Left ventricle myocardium superior (tissue), 1 donor: ENCODE data around the gene TPPP3. TPM values are rescaled to one million over a fixed set of nuclear protein-coding genes. Genes with fewer than 3 reads are reported as not detected.
A peak's percentile ranks its signal among the peaks of the same experiment; 100 is the strongest.
"Not testable (repeated sequence)": the region's sequence is repeated elsewhere in the genome, so short reads cannot be mapped to it uniquely, and the experiment has no call there.

Source experiments
- ATAC-seq: fragments of 200-7000 bp; cut with Tn5 transposase; one replicate; pipeline ENCODE4 v1.9.1; 2020; ENCODE audit warnings: mild to moderate bottlenecking, moderate library complexity
- DNase-seq: peaks from one replicate; pipeline ENCODE4 v3.0.0-alpha.2; 2020
- intact Hi-C: fragments of 100-400 bp; cut with micrococcal nuclease; formaldehyde crosslinking; loops from one replicate; pipeline ENCODE4 v1.11.0; 2022
- total RNA-seq: library from RNA; stranded (reverse); fragmentation: NEBNext Ultra II Directional; extraction: Animal tissue kit (Norgen Biotek cat#: 25700); gene quantifications from one replicate; pipeline ENCODE4 v1.2.1, GENCODE V29; 2021
- donor health status: DM: no; HTN: yes; CAD: no; lungs with severe emphysema.

The TPPP3 gene
- total RNA-seq, 1 donor from 2014 or later = 8.9 TPM

- DNase-seq (peak; percentile 63), ATAC-seq (peak; percentile 5)
- intact Hi-C loops = no loop called here
Observed at GRCh38 chr16:67394155-67395104, 1.1 kb upstream of the TPPP3 start.

GRCh38 chr16:67393788-67394154 is 473 bp upstream of the TPPP3 start:
- peak; percentile 1 for ATAC-seq
- DNase-seq = peak; percentile 36
- intact Hi-C loops = no loop called here

GRCh38 chr16:67392301-67393059 is 818 bp downstream of the TPPP3 start:
- no peak for ATAC-seq
- intact Hi-C loops = no loop called here
- no peak for DNase-seq

- no peak for ATAC-seq
Observed at GRCh38 chr16:67391424-67392300, 1.6 kb downstream of the TPPP3 start.

GRCh38 chr16:67390816-67391423 is 2.4 kb downstream of the TPPP3 start:
- DNase-seq = no peak
- ATAC-seq = no peak
- intact Hi-C loops = no loop called here

More at GRCh38 chr16:67391424-67392300, 1.6 kb downstream of the TPPP3 start:
- DNase-seq = peak; percentile 46
- intact Hi-C loops = no loop called here

GRCh38 chr16:67389911-67390815 is 3.1 kb downstream of the TPPP3 start:
- intact Hi-C loops = no loop called here
- peak; percentile 66 for DNase-seq
- peak; percentile 6 for ATAC-seq

GRCh38 chr16:67388591-67388990 is 4.7 kb downstream of the TPPP3 start:
- ATAC-seq (no peak), DNase-seq (no peak)
- intact Hi-C loops = no loop called here

- no peak for ATAC-seq
- no peak for DNase-seq
- intact Hi-C loops = no loop called here
Observed at GRCh38 chr16:67388191-67388590, 5.1 kb downstream of the TPPP3 start.

- intact Hi-C loops = no loop called here
- DNase-seq = no peak
- ATAC-seq = no peak
Observed at GRCh38 chr16:67387479-67388079, 5.7 kb downstream of the TPPP3 start.

- intact Hi-C loops = no loop called here
- DNase-seq (no peak), ATAC-seq (no peak)
Observed at GRCh38 chr16:67386861-67387455, 6.3 kb downstream of the TPPP3 start.

- no peak for DNase-seq
- ATAC-seq = peak; percentile 33
- intact Hi-C loops = no loop called here
Observed at GRCh38 chr16:67384778-67385510, 8.4 kb downstream of the TPPP3 start.

- DNase-seq (no peak), ATAC-seq (no peak)
- intact Hi-C loops = no loop called here
Observed at GRCh38 chr16:67383284-67383683, 10.0 kb downstream of the TPPP3 start.

- no peak for DNase-seq
- intact Hi-C loops = no loop called here
- no peak for ATAC-seq
Observed at GRCh38 chr16:67378642-67379041, 14.7 kb downstream of the TPPP3 start.

GRCh38 chr16:67376012-67376411 is 17.3 kb downstream of the TPPP3 start:
- intact Hi-C loops, ATAC-seq, DNase-seq: not testable (repeated sequence)

- intact Hi-C loops = no loop called here
- ATAC-seq = peak; percentile 25
- no peak for DNase-seq
Observed at GRCh38 chr16:67372664-67373063, 20.6 kb downstream of the TPPP3 start.

- intact Hi-C loops = no loop called here
- DNase-seq = no peak
- no peak for ATAC-seq
Observed at GRCh38 chr16:67370661-67371060, 22.6 kb downstream of the TPPP3 start.
